Measurements from ENCODE around the gene JMJD6.
"Not testable (repeated sequence)": the region's sequence is repeated elsewhere in the genome, so short reads cannot be mapped to it uniquely, and the experiment has no call there.

Gene JMJD6

GRCh38 chr17:76716146-76716838 lies 10.1 kb downstream of the JMJD6 start:
- DNase-seq (ENCODE audit: low read depth, low spot score): peak; percentile 95

GRCh38 chr17:76715496-76715830 lies 10.9 kb downstream of the JMJD6 start:
- no peak for DNase-seq (ENCODE audit: low read depth, low spot score)

GRCh38 chr17:76714822-76715495 lies 11.4 kb downstream of the JMJD6 start:
- peak; percentile 79 for DNase-seq (ENCODE audit: low read depth, low spot score)

GRCh38 chr17:76714336-76714735 lies 12.1 kb downstream of the JMJD6 start:
- DNase-seq (ENCODE audit: low read depth, low spot score): no peak

GRCh38 chr17:76713765-76714164 lies 12.6 kb downstream of the JMJD6 start:
- DNase-seq (ENCODE audit: low read depth, low spot score): no peak

- not testable (repeated sequence) for DNase-seq (ENCODE audit: low read depth, low spot score)
Observed at GRCh38 chr17:76712321-76712720, 14.1 kb downstream of the JMJD6 start.

- DNase-seq (ENCODE audit: low read depth, low spot score): peak; percentile 91
Observed at GRCh38 chr17:76710863-76711611, 15.4 kb downstream of the JMJD6 start, which contains the start of gene MXRA7. TSS of gene MXRA7 (minus strand) at chr17:76710965. CDS start at chr17:76710946, 19 bp downstream.

- DNase-seq (ENCODE audit: low read depth, low spot score): peak; percentile 71
Observed at GRCh38 chr17:76709951-76710862, 16.2 kb downstream of the JMJD6 start.

GRCh38 chr17:76709077-76709950 lies 17.1 kb downstream of the JMJD6 start:
- DNase-seq (ENCODE audit: low read depth, low spot score): peak; percentile 98

- peak; percentile 53 for DNase-seq (ENCODE audit: low read depth, low spot score)
Observed at GRCh38 chr17:76707985-76708807, 18.2 kb downstream of the JMJD6 start.

GRCh38 chr17:76706817-76707216 lies 19.6 kb downstream of the JMJD6 start:
- DNase-seq (ENCODE audit: low read depth, low spot score): no peak

- no peak for DNase-seq (ENCODE audit: low read depth, low spot score)
Observed at GRCh38 chr17:76704805-76705204, 21.6 kb downstream of the JMJD6 start.

GRCh38 chr17:76702941-76703637 lies 23.3 kb downstream of the JMJD6 start:
- DNase-seq (ENCODE audit: low read depth, low spot score): no peak

GRCh38 chr17:76702076-76702475 lies 24.3 kb downstream of the JMJD6 start:
- DNase-seq (ENCODE audit: low read depth, low spot score): no peak

GRCh38 chr17:76701471-76701967 lies 24.9 kb downstream of the JMJD6 start:
- DNase-seq (ENCODE audit: low read depth, low spot score): peak; percentile 59

GRCh38 chr17:76700617-76701470 lies 25.6 kb downstream of the JMJD6 start:
- DNase-seq (ENCODE audit: low read depth, low spot score): peak; percentile 80

GRCh38 chr17:76700270-76700616 lies 26.2 kb downstream of the JMJD6 start:
- no peak for DNase-seq (ENCODE audit: low read depth, low spot score)

GRCh38 chr17:76698466-76698977 lies 27.9 kb downstream of the JMJD6 start:
- DNase-seq (ENCODE audit: low read depth, low spot score): not testable (repeated sequence)
